ENCODE measurements around the gene UBE2E3. TPM values are rescaled to one million over a fixed set of nuclear protein-coding genes. Genes with fewer than 3 reads are reported as not detected.
"Not testable (repeated sequence)": the region's sequence is repeated elsewhere in the genome, so short reads cannot be mapped to it uniquely, and the experiment has no call there.

Gene UBE2E3
- total and polyA plus RNA-seq, 3 experiments from 2014 or later, result 36.5 to 70.4 (median 38.0) TPM

DNA sequence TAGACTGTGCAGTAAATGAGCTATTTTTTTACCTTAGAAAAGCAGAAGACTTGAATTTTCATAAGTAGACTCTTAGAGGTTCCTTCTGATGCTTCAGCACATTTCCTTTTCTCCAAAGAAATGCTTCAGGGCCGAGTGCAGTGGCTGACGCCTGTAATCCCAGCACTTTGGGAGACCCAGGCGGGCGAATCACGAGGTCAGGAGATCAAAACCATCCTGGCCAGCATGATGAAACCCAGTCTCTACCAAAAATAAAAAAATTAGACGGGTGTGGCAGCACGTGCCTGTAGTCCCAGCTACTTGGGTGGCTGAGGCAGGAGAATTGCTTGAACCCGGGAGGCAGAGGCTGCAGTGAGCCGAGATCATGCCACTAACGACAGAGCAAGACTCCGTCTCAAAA, 60.4 kb downstream of the UBE2E3 start:
- H3K9me3 Mint-ChIP-seq; POLR2A ChIA-PET; H3K27ac ChIP-seq (ENCODE audit: low read depth, low read length); H3K36me3 ChIP-seq (ENCODE audit: insufficient read depth, low read length); H3K27ac Mint-ChIP-seq; DNase-seq; H3K27me3 Mint-ChIP-seq; H3K9me3 ChIP-seq (ENCODE audit: low read length); H3K4me3 Mint-ChIP-seq; H3K4me3 ChIP-seq (ENCODE audit: low read length); H3K36me3 Mint-ChIP-seq; H3K27me3 ChIP-seq (ENCODE audit: insufficient read depth, low read length, poor library complexity, severe bottlenecking); H3K4me1 ChIP-seq (ENCODE audit: insufficient read depth, low read length): not testable (repeated sequence)
- H3K4me1 Mint-ChIP-seq, result peaks cover 26 to 41% (median 29%) of the 10 kb centered on the region in 3 donors
- CTCF ChIA-PET, result interaction anchor here (1.0 kb wide), 1 partner anchor 18 kb away, joined by 3 read pairs; no protein-coding TSS in a partner anchor

DNA sequence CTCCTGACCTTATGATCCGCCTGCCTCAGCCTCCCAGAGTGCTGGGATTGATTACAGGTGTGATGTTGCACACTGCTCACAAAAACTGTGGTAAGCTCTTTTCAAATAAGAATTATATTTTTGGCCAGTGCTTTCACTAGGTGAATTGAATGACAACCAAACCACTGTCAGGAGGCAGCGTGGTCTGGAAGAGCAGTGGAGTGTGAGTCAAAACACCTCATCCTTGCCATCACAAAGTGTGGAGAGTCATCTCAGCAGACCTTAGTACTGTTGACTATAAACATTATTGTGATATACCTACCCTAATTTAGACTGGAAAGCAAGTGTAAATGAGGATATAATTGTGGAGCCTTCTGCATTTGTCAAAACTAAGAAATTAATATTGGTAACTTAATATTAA, 61.3 kb downstream of the UBE2E3 start:
- H3K9me3 Mint-ChIP-seq, result no peaks in the 10 kb centered on the region
- H3K27me3 ChIP-seq (ENCODE audit: insufficient read depth, low read length, poor library complexity, severe bottlenecking), result no peaks in the 10 kb centered on the region
- H3K4me3 Mint-ChIP-seq, result no peak overlapping the region
- ChIA-PET CTCF (no interaction called here), POLR2A (no interaction called here)
- no peak overlapping the region for H3K4me3 ChIP-seq (ENCODE audit: low read length)
- H3K27ac ChIP-seq (ENCODE audit: low read depth, low read length), result no peak overlapping the region
- no peaks in the 10 kb centered on the region for H3K9me3 ChIP-seq (ENCODE audit: low read length)
- no peaks in the 10 kb centered on the region for H3K36me3 ChIP-seq (ENCODE audit: insufficient read depth, low read length)
- no peak for DNase-seq
- peaks cover 5% of the 10 kb centered on the region for H3K4me1 ChIP-seq (ENCODE audit: insufficient read depth, low read length)
- no peaks in the 10 kb centered on the region for H3K27me3 Mint-ChIP-seq
- H3K27ac Mint-ChIP-seq, result peak overlapping the region in 1 of 8 donors; percentile 2
- H3K36me3 Mint-ChIP-seq, result no peaks in the 10 kb centered on the region
- H3K4me1 Mint-ChIP-seq, result peaks cover 19 to 32% (median 20%) of the 10 kb centered on the region in 3 donors

DNA sequence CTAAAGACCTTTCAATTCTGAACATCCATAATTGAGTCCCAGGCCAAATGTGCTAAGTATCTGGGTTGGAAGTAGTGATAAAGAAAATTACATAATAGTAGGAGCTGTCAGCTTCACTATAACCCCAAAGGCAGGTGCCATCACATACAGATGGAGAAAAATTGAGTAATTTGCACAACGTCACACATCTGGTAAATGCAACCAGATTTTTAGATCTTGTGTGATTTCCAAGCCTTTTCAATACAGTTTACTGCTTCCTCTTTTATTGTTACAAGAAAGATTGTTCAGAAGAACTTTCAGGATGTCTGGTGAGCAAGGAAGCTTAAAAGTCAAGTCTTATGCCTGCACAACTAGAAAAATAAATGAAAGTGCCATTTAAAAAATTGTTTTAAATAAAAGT, 62.3 kb downstream of the UBE2E3 start:
- Mint-ChIP-seq H3K27me3 (no peaks in the 10 kb centered on the region), H3K4me3 (no peak overlapping the region), H3K9me3 (no peaks in the 10 kb centered on the region), H3K27ac (no peak overlapping the region), H3K4me1 (peaks cover 12 to 22% (median 14%) of the 10 kb centered on the region in 3 donors), H3K36me3 (no peaks in the 10 kb centered on the region)
- Histone ChIP-seq H3K27me3 (ENCODE audit: insufficient read depth, low read length, poor library complexity, severe bottlenecking) (no peaks in the 10 kb centered on the region), H3K9me3 (ENCODE audit: low read length) (no peaks in the 10 kb centered on the region), H3K36me3 (ENCODE audit: insufficient read depth, low read length) (no peaks in the 10 kb centered on the region), H3K27ac (ENCODE audit: low read depth, low read length) (no peak overlapping the region), H3K4me3 (ENCODE audit: low read length) (no peak overlapping the region), H3K4me1 (ENCODE audit: insufficient read depth, low read length) (no peaks in the 10 kb centered on the region)
- no peak for DNase-seq
- ChIA-PET CTCF (no interaction called here), POLR2A (no interaction called here)

DNA sequence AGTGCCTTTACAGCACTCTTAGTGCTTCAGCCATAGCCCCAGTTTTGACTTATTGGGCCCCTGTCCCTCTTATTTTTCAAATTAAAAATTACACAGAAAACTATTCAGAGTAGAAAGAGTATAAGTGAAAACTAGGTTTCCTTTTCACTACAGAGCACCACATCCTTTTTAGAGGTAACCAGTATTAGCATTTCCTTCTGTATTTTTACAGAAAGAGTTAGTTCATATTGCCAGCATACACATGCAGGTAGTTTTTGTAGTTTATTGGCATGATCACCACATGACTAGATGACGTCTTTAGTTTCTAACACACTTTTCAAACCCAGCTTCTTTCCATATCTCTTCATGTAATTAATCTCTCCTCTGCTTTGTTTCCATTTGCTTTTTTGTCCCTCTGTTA, 66.4 kb downstream of the UBE2E3 start:
- H3K27me3 Mint-ChIP-seq, result no peaks in the 10 kb centered on the region
- H3K4me3 Mint-ChIP-seq, result no peak overlapping the region
- H3K4me1 Mint-ChIP-seq, result peaks cover 5 to 15% (median 11%) of the 10 kb centered on the region in 3 donors
- Histone ChIP-seq H3K9me3 (ENCODE audit: low read length) (no peaks in the 10 kb centered on the region), H3K4me3 (ENCODE audit: low read length) (no peak overlapping the region), H3K4me1 (ENCODE audit: insufficient read depth, low read length) (no peaks in the 10 kb centered on the region), H3K36me3 (ENCODE audit: insufficient read depth, low read length) (no peaks in the 10 kb centered on the region), H3K27ac (ENCODE audit: low read depth, low read length) (no peak overlapping the region), H3K27me3 (ENCODE audit: insufficient read depth, low read length, poor library complexity, severe bottlenecking) (no peaks in the 10 kb centered on the region)
- no peaks in the 10 kb centered on the region for H3K36me3 Mint-ChIP-seq
- H3K27ac Mint-ChIP-seq, result no peak overlapping the region
- POLR2A ChIA-PET, result no interaction called here
- H3K9me3 Mint-ChIP-seq, result no peaks in the 10 kb centered on the region
- CTCF ChIA-PET, result interaction anchor here (4.6 kb wide), 1 partner anchor 12 kb away, joined by 14 read pairs; no protein-coding TSS in a partner anchor
- no peak for DNase-seq

DNA sequence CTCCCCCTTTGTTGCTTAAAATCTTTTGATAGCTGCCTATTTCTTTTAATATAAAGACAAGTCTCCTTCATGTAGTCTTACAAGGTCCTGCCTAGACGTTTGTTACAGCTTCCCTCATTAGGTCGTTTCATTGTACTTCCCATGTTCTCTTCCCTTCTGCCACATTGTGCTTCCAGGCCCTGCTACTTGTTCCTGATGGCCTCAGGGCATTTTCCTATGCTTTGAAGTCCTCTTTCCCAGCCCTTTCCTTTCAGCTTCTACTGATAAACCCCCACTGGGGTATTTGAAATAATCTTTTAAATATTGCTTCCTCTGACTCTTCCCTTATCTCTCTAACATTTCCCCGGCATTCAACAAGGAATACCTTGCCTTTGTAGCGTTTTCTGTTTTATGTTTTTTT, 67.4 kb downstream of the UBE2E3 start:
- Mint-ChIP-seq H3K27ac (no peak overlapping the region), H3K4me3 (no peak overlapping the region), H3K27me3 (no peaks in the 10 kb centered on the region), H3K36me3 (no peaks in the 10 kb centered on the region), H3K4me1 (peaks cover 9 to 20% (median 19%) of the 10 kb centered on the region in 3 donors), H3K9me3 (no peaks in the 10 kb centered on the region)
- no peak overlapping the region for H3K27ac ChIP-seq (ENCODE audit: low read depth, low read length)
- no peaks in the 10 kb centered on the region for H3K9me3 ChIP-seq (ENCODE audit: low read length)
- ChIA-PET POLR2A (no interaction called here), CTCF (interaction anchor here (0.6 to 4.6 kb wide), 4 partner anchors 11 to 922 kb away, joined by 3 to 14 read pairs (median 4); no protein-coding TSS in a partner anchor)
- H3K4me3 ChIP-seq (ENCODE audit: low read length), result no peak overlapping the region
- no peaks in the 10 kb centered on the region for H3K27me3 ChIP-seq (ENCODE audit: insufficient read depth, low read length, poor library complexity, severe bottlenecking)
- H3K4me1 ChIP-seq (ENCODE audit: insufficient read depth, low read length), result no peaks in the 10 kb centered on the region
- H3K36me3 ChIP-seq (ENCODE audit: insufficient read depth, low read length), result no peaks in the 10 kb centered on the region
- no peak for DNase-seq

DNA sequence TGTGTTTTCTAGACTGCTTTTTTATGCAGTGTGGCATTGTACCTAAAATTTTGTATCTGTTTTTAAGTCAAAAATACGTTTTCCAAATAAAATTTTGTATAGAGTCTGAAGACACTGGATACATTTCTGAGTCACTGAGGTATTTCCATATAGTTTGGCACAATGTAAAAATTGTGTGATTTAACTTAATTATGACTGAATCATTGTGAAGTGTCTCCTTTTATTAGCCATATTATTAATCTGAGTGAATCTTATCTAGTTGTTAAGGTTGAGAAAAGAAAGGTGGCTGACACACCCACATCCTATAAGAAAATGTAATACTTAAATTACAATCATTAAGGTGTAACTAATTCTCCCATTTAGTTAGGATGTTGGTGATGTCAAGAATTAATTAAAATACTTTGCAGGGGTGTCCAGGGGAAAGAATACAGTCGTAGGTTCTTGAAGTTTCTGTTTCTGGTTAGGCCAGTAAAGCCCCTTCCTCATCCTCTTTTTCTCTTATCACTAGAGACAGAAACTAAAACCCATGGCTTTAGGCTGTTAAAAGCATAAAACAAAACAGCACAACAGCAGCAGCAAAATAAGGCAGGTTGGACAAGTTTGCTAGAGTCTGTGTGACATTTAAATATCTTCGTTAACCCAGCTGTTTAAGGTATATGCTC, 71.6 kb downstream of the UBE2E3 start:
- Histone ChIP-seq H3K27me3 (ENCODE audit: insufficient read depth, low read length, poor library complexity, severe bottlenecking) (no peaks in the 10 kb centered on the region), H3K4me1 (ENCODE audit: insufficient read depth, low read length) (no peaks in the 10 kb centered on the region), H3K4me3 (ENCODE audit: low read length) (no peak overlapping the region), H3K9me3 (ENCODE audit: low read length) (no peaks in the 10 kb centered on the region), H3K36me3 (ENCODE audit: insufficient read depth, low read length) (no peaks in the 10 kb centered on the region), H3K27ac (ENCODE audit: low read depth, low read length) (no peak overlapping the region)
- H3K4me3 Mint-ChIP-seq, result no peak overlapping the region
- H3K27me3 Mint-ChIP-seq, result no peaks in the 10 kb centered on the region
- ChIA-PET POLR2A (no interaction called here), CTCF (no interaction called here)
- DNase-seq, result no peak
- peak overlapping the region in 2 of 8 donors; percentile 8 for H3K27ac Mint-ChIP-seq
- peaks cover 21 to 22% (median 22%) of the 10 kb centered on the region in 3 donors for H3K4me1 Mint-ChIP-seq
- no peaks in the 10 kb centered on the region for H3K36me3 Mint-ChIP-seq
- H3K9me3 Mint-ChIP-seq, result no peaks in the 10 kb centered on the region

DNA sequence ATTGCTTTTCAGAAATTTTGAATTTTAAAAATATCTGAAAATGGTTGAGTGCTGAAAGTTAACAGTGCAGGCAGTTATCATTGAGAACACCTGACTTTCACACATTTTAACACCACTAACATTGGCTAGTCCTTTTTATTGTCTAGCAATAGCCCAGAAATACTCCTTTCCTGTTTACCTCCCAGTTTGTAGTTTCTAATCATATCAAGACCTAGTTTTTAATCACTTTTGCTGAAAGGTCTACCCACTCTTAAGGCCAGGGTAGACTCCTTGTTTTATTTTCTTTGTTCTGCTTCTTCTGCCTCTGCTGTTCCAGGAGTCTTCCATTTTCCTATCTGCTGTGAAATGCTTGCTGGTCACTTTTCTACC, 72.1 kb downstream of the UBE2E3 start:
- ChIA-PET CTCF (no interaction called here), POLR2A (no interaction called here)
- no peaks in the 10 kb centered on the region for H3K9me3 Mint-ChIP-seq
- Histone ChIP-seq H3K4me1 (ENCODE audit: insufficient read depth, low read length) (no peaks in the 10 kb centered on the region), H3K4me3 (ENCODE audit: low read length) (no peak overlapping the region), H3K27me3 (ENCODE audit: insufficient read depth, low read length, poor library complexity, severe bottlenecking) (no peaks in the 10 kb centered on the region), H3K27ac (ENCODE audit: low read depth, low read length) (no peak overlapping the region), H3K36me3 (ENCODE audit: insufficient read depth, low read length) (no peaks in the 10 kb centered on the region), H3K9me3 (ENCODE audit: low read length) (no peaks in the 10 kb centered on the region)
- H3K36me3 Mint-ChIP-seq, result no peaks in the 10 kb centered on the region
- no peak overlapping the region for H3K4me3 Mint-ChIP-seq
- DNase-seq, result no peak
- peaks cover 22 to 24% (median 23%) of the 10 kb centered on the region in 3 donors for H3K4me1 Mint-ChIP-seq
- peak overlapping the region in 2 of 8 donors; percentile 8 to 68 for H3K27ac Mint-ChIP-seq
- H3K27me3 Mint-ChIP-seq, result no peaks in the 10 kb centered on the region

DNA sequence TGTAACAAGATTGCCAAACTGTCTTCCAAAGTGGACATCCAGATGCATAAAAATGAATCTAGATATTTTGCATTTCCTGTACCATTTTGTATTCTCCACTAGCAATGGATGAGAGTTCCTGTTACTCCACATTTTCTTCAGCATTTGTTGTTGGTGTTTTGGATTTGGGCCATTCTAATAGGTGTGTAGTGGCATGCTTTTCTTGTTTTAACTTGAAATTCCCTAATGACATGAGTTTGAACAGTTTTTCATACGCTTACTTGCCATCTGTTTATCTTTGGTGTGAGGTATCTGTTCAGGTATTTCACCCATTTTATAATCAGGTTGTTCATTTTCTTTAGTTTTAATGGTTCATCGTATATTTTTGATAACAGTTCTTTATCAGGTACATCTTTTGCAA, 73.9 kb downstream of the UBE2E3 start:
- DNase-seq, result no peak
- H3K27ac ChIP-seq (ENCODE audit: low read depth, low read length), result no peak overlapping the region
- no peaks in the 10 kb centered on the region for H3K9me3 ChIP-seq (ENCODE audit: low read length)
- Mint-ChIP-seq H3K36me3 (peaks cover 0 to 2% (median 0%) of the 10 kb centered on the region in 3 donors), H3K4me1 (peaks cover 20 to 24% (median 22%) of the 10 kb centered on the region in 3 donors), H3K4me3 (no peak overlapping the region), H3K27ac (peak overlapping the region in 1 of 8 donors; percentile 0), H3K9me3 (no peaks in the 10 kb centered on the region), H3K27me3 (no peaks in the 10 kb centered on the region)
- no peaks in the 10 kb centered on the region for H3K27me3 ChIP-seq (ENCODE audit: insufficient read depth, low read length, poor library complexity, severe bottlenecking)
- ChIA-PET POLR2A (no interaction called here), CTCF (no interaction called here)
- no peaks in the 10 kb centered on the region for H3K4me1 ChIP-seq (ENCODE audit: insufficient read depth, low read length)
- no peak overlapping the region for H3K4me3 ChIP-seq (ENCODE audit: low read length)
- H3K36me3 ChIP-seq (ENCODE audit: insufficient read depth, low read length), result no peaks in the 10 kb centered on the region

Measured in CD8-positive, alpha-beta memory T cell (primary cell).